Skeletal muscle tissue (tissue), 4 donors: ENCODE data around the gene IL13RA1. TPM values are rescaled to one million over a fixed set of nuclear protein-coding genes. Genes with fewer than 3 reads are reported as not detected.
A peak's percentile ranks its signal among the peaks of the same experiment; 100 is the strongest.
"Not testable (repeated sequence)": the region's sequence is repeated elsewhere in the genome, so short reads cannot be mapped to it uniquely, and the experiment has no call there.

Experiments
- H3K27ac ChIP-seq: one replicate; pipeline ENCODE4 v1.7.0; 2013; ENCODE audit warnings: mild to moderate bottlenecking, low read depth, low read length, inconsistent platforms
- H3K27me3 ChIP-seq, 3 donors: one replicate each; pipeline ENCODE4 v1.7.0; 2013; ENCODE audit warnings: low read length in 3 of 3; ENCODE audit not compliant: control insufficient read depth in 3 of 3, insufficient read depth in 3 of 3
- H3K36me3 ChIP-seq, 3 donors: one replicate each; pipeline ENCODE4 v1.7.0; 2013; ENCODE audit warnings: low read length in 3 of 3; ENCODE audit not compliant: control insufficient read depth in 3 of 3, insufficient read depth in 3 of 3
- H3K4me1 ChIP-seq, 3 donors: one replicate each; pipeline ENCODE4 v1.7.0; 2013; ENCODE audit warnings: low read length in 3 of 3, mild to moderate bottlenecking in 3 of 3; ENCODE audit not compliant: control insufficient read depth in 3 of 3, insufficient read depth in 3 of 3
- H3K4me3 ChIP-seq, 3 donors: one replicate each; pipeline ENCODE4 v1.7.0; 2013; ENCODE audit warnings: low read length in 3 of 3
- H3K9ac ChIP-seq, 3 donors: one replicate each; pipeline ENCODE4 v1.7.0; 2013; ENCODE audit warnings: low read length in 3 of 3, mild to moderate bottlenecking in 3 of 3, moderate library complexity in 2 of 3, low read depth in 1 of 3
- H3K9me3 ChIP-seq, 3 donors: one replicate each; pipeline ENCODE4 v1.7.0; 2013; ENCODE audit warnings: low read length in 3 of 3; ENCODE audit not compliant: control insufficient read depth in 3 of 3
- total RNA-seq: library from RNA; depleted of rRNA; stranded (reverse); fragments of >200 nt; gene quantifications from one replicate; pipeline ENCODE4 v1.2.3, GENCODE V29; 2014
- donor health status: Osteomylitis.

IL13RA1 gene
- total RNA-seq, 1 donor from 2014 or later, result 26.1 TPM

DNA sequence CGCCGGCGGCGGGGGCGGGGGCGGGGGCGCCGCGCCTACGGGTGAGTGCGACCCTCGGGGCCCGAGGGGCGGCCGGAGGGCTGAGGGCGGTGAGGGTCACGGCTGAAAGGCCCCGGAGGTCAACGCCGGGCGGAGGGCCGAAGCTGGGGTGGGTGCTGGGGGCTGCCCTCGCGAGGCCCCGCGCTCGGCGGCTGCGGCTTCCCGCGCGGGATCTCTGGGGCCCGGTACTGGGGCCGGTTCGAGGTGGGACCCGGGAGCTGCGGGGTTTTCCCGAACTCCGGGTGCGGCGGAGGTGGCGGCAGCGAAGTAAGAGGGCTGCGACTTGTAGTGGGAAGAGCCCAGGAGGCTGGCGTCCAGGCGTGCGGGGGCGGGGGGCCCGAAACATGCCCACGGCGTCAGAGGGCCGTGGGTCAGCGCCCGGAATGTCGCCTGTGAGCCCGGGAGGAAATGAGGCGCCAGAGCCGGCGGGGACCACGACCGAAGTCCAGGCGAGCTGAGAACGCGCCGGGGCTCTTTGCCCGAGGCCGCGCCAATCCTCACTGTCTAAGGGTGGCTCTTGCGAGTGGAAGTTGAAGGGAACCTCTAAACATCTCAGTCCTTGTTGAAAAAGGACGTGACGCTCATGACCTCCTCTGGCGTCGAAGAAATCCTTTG lies 407 bp downstream of the IL13RA1 start:
- Histone ChIP-seq H3K9ac (peak overlapping the region; percentile 61 to 80 (median 79)), H3K27me3 (no peaks in the 10 kb centered on the region), H3K4me3 (peak overlapping the region; percentile 34 to 70 (median 66)), H3K9me3 (no peaks in the 10 kb centered on the region), H3K36me3 (no peaks in the 10 kb centered on the region), H3K27ac (peak overlapping the region; percentile 88), H3K4me1 (peaks cover 17 to 25% (median 24%) of the 10 kb centered on the region in 3 donors)

DNA sequence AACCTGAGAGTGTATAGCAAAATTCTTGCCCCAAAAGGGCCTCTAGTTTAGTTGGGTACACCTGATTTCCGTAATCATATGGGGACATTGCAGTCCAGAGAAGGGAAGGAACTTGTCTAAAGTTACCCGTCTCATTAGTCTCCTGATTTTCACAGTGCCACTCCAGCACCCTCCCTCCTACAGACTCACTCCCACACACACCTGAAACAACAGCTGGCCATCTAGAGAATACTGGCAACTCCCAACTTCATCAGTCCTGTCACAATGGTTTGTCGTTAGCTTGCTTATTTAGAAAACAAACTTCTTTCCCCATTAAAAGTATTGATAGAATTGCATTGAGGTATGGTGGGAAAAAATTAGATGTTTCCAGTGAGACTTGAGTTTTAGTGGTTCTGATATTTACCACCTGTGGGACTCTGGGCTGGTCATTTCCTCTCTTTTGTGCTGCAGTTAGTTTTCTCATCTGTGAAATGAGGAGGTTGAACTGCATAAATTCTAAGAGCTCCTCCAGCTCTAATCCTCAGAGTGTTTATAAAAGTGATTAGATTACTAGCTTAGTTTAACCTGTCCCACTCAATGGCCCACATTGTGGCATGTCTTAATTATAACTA lies 1.7 kb downstream of the IL13RA1 start:
- no peaks in the 10 kb centered on the region for H3K27me3 ChIP-seq
- H3K27ac ChIP-seq, result peak overlapping the region; percentile 88
- no peaks in the 10 kb centered on the region for H3K36me3 ChIP-seq
- peak overlapping the region in 2 of 3 donors; percentile 8 to 79 for H3K9ac ChIP-seq
- peaks cover 17 to 24% (median 22%) of the 10 kb centered on the region in 3 donors for H3K4me1 ChIP-seq
- no peaks in the 10 kb centered on the region for H3K9me3 ChIP-seq
- peak overlapping the region in 1 of 3 donors; percentile 70 for H3K4me3 ChIP-seq

DNA sequence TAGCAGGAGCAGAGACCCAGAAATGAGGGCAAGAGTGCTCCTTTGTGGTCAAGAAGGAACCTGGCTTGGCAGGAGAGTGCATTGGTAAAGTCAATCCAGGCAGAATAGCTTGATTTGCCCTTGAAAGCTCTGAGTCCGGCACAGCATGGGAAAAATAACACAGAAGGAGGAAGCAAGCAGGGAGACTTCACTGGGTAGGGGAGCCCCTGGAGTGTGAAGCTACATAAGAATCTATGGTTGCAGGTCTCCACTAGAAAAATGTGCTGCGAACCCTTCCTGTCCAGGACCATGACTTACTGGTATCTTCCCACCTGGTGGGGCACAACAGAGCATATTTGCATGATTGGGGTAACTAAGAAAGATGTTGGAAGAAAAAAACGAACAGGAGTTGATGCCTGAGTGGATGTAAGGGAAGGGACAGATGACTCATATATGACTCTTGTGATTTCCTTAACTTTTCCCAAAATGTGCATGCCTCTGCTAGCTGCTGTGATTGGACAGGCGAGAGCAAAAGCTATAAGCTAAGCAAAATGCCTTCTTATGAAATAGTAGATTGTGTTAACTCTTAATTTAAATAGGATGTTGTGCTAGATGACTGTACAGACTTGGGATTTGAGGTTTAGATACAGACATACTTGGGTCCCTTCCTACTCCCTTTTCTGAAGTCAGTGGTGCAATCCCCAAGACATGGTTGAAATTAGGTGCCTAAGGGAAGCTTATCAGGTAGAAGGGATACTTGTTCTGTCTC lies 3.3 kb downstream of the IL13RA1 start:
- H3K9ac ChIP-seq, result peak overlapping the region in 2 of 3 donors; percentile 19 to 50
- peaks cover 16 to 20% (median 17%) of the 10 kb centered on the region in 3 donors for H3K4me1 ChIP-seq
- no peaks in the 10 kb centered on the region for H3K9me3 ChIP-seq
- H3K27ac ChIP-seq, result peak overlapping the region; percentile 49
- H3K27me3 ChIP-seq, result no peaks in the 10 kb centered on the region
- no peaks in the 10 kb centered on the region for H3K36me3 ChIP-seq
- peak overlapping the region in 1 of 3 donors; percentile 43 for H3K4me3 ChIP-seq

DNA sequence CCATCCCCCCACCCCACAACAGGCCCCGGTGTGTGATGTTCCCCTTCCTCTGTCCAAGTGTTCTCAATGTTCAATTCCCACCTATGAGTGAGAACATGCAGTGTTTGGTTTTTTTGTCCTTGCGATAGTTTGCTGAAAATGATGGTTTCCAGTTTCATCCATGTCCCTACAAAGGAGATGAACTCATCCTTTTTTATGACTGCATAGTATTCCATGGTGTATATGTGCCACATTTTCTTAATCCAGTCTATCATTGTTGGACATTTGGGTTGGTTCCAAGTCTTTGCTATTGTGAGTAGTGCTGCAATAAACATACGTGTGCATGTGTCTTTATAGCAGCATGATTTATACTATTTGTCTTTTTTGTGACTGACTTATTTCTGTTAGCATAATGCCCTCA lies 5.1 kb downstream of the IL13RA1 start:
- H3K36me3 ChIP-seq, H3K27me3 ChIP-seq, H3K9ac ChIP-seq, H3K9me3 ChIP-seq, H3K27ac ChIP-seq, H3K4me3 ChIP-seq: not testable (repeated sequence)
- peaks cover 11 to 18% (median 12%) of the 10 kb centered on the region in 3 donors for H3K4me1 ChIP-seq

DNA sequence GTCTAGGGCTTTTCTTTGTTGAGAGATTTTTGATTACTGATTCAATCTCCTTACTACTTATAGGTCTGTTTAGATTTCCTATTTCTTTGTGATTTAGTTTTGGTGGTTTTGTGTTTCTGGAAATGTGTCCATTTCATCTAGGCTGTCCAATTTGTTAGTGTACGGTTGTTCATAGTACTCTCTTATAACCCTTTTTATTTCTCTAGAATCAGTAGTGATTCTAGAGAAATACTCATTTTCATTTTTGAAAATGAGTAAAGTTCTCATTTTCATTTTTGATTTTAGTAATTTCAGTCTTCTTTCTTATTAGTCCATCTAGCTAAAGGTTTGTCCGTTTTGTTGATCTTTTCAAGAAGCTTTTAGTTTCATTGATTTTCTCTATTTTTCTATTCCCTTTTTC lies 7.5 kb downstream of the IL13RA1 start:
- Histone ChIP-seq H3K36me3 (peaks cover 0 to 2% (median 0%) of the 10 kb centered on the region in 3 donors), H3K9ac (no peak overlapping the region), H3K9me3 (no peaks in the 10 kb centered on the region), H3K27ac (no peak overlapping the region), H3K4me1 (peaks cover 11 to 13% (median 11%) of the 10 kb centered on the region in 3 donors), H3K4me3 (no peak overlapping the region), H3K27me3 (no peaks in the 10 kb centered on the region)

DNA sequence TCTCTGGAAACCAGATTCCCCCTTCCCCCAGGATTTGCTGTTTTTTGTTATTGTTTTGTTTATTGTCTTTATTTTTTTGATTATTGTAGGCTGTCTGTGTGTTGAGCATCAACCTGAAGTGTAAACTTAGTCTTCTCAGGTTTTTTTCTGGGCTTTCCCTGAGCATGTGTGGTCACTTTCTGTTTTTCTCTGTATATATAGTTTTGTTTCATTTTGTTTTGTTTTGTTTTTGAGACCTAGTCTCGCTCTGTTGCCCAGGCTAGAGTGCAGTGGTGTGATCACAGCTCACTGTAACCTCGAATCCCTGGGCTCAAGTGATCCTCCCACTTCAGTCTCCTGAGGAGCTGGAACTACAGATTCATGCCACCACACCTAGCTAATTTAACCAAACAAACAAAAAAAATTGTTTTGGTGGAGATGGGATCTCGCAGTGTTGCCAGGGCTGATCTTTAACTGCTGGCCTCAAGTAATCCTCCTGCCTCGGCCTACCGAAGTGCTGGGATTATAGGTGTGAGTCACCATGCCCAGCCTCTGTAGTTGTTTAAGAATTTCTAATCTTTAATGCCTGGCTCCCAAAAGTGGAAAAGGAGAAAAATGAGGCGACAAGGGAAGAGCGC lies 9.1 kb downstream of the IL13RA1 start:
- Histone ChIP-seq H3K4me1 (peaks cover 0 to 6% (median 5%) of the 10 kb centered on the region in 3 donors), H3K9ac (no peak overlapping the region), H3K27me3 (no peaks in the 10 kb centered on the region), H3K36me3 (peaks cover 0 to 2% (median 0%) of the 10 kb centered on the region in 3 donors), H3K9me3 (no peaks in the 10 kb centered on the region), H3K4me3 (no peak overlapping the region), H3K27ac (no peak overlapping the region)

DNA sequence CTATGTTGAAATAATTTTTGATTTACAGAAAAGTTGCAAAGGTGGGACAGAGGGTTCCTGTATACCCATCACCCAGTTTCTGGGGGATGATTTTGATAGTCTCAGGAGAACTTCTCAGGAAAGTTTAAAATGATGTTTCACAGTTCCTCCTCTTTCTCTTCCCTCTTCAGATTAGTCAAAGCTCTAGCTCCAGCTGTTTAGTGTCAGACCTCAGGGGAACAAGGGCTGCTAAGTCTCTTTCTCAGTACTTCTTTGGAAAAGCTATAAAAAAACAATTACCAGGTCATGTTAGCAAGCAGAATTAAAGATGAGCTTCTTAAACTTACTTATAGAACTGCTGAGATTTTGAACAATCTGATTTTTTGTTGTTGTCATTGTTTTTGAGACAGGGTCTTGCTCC lies 12.2 kb downstream of the IL13RA1 start:
- H3K36me3 ChIP-seq, result peaks cover 0 to 2% (median 0%) of the 10 kb centered on the region in 3 donors
- no peaks in the 10 kb centered on the region for H3K27me3 ChIP-seq
- H3K9ac ChIP-seq, result no peak overlapping the region
- no peak overlapping the region for H3K4me3 ChIP-seq
- peaks cover 0 to 7% (median 6%) of the 10 kb centered on the region in 3 donors for H3K4me1 ChIP-seq
- H3K27ac ChIP-seq, result no peak overlapping the region
- H3K9me3 ChIP-seq, result no peaks in the 10 kb centered on the region

DNA sequence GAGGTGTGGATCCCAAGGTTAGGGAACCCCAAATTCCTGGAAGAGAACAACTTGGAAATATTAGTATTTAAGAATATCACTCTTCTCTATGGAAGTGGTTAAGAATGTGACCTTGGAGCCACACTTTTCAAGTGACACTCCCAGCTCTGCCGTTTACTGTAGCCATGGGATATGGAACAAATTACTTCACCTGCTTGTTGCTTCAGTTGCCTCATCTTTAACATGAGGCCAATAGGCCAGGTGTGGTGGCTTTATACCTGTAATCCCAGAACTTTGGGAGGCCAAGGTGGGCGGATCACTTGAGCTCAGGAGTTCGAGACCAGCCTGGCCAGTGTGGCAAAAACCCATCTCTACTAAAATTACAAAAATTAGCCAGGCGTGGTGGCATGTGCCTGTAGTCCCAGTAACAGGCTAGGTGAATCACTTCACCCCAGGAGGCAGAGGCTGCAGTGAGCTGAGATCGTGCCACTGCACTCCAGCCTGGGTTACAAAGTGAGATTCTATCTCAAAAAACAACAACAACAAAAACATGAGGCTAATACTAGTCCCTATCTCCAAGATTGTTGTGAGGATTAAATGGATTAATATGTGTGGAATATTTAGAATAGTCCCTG lies 13.0 kb downstream of the IL13RA1 start:
- Histone ChIP-seq H3K27ac (no peak overlapping the region), H3K4me1 (peaks cover 3 to 11% (median 9%) of the 10 kb centered on the region in 3 donors), H3K36me3 (peaks cover 0 to 2% (median 0%) of the 10 kb centered on the region in 3 donors), H3K4me3 (no peak overlapping the region), H3K9me3 (no peaks in the 10 kb centered on the region), H3K27me3 (no peaks in the 10 kb centered on the region), H3K9ac (no peak overlapping the region)

DNA sequence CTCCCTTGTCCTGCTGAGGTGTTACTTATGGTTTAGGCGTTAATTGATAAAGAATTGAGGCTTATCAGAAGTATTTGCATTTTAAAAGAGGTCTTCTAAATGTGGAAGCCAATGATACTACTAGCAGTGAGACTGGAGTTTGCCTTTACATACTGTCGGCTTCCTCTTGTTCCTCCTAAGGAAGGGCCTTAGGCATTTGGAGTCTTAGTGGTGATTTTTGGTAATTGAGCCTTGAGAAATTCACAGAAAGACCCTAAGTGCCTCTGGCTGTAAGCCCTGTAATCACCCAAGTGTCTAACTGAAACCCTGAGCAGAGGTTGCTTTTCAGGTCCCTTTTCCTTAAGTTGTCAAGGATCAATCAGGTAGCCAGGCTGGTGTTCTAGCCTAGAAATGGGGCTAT lies 14.8 kb downstream of the IL13RA1 start:
- Histone ChIP-seq H3K27ac (no peak overlapping the region), H3K9me3 (no peaks in the 10 kb centered on the region), H3K9ac (no peak overlapping the region), H3K27me3 (peaks cover 0 to 4% (median 0%) of the 10 kb centered on the region in 3 donors), H3K4me1 (peaks cover 3 to 11% (median 10%) of the 10 kb centered on the region in 3 donors), H3K4me3 (no peak overlapping the region), H3K36me3 (peaks cover 0 to under 1% (median 0%) of the 10 kb centered on the region in 3 donors)
